Stimulated activated CD4-positive, alpha-beta T cell treated with anti-CD3 and anti-CD28 coated beads, Interleukin-15, amount 100 ng/mL, for 48 hours (primary cell): ENCODE data around the gene PPT1.

Experiments used
- DNase-seq, 2 donors: peaks; one replicate each; pipeline ENCODE4 v3.0.0-alpha.2; 2020; ENCODE audit warnings: low read depth in 2 of 2

The PPT1 gene

GRCh38 chr1:40030528-40031135 lies 66.4 kb downstream of the PPT1 start:
- DNase-seq = no peak

GRCh38 chr1:40029608-40030007 lies 67.4 kb downstream of the PPT1 start:
- DNase-seq = no peak

DNA sequence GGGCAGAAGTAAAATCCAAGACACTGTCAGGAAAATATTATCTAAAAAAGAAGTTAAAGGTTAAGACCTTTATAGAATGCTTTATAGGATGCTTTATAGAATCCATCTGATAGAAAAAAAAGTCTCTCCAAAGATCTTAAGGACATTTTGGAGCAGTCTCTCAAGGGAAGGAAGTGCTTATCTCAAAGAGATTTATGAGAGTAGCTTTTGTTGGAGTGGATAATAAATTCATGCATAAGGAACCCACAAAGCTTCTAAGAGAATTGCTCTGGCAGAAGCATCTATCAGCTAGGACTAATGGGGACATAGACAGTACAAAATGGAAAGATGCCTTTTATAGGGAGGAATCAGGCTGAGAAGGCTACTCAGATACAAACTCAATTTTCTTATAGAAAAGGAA lies 69.4 kb downstream of the PPT1 start:
- DNase-seq = no peak

DNA sequence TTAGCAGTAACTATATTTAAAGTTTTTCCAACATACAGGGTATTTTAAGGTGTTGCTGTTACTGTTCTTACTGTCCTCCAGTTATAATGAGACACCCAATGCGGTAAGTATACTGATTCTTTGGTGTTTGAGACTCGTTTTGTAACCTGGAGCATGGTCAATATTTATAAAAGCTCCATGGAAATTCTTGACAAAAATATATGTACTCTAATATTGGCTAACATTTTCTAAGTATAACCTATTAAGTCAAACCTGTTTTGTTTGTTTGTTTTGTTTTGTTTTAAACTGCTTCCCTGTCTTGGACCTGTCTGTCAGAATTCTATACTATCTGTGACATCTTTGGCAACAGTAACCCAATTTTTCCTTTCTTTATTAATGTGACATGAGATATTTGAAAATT lies 72.4 kb downstream of the PPT1 start:
- no peak for DNase-seq

DNA sequence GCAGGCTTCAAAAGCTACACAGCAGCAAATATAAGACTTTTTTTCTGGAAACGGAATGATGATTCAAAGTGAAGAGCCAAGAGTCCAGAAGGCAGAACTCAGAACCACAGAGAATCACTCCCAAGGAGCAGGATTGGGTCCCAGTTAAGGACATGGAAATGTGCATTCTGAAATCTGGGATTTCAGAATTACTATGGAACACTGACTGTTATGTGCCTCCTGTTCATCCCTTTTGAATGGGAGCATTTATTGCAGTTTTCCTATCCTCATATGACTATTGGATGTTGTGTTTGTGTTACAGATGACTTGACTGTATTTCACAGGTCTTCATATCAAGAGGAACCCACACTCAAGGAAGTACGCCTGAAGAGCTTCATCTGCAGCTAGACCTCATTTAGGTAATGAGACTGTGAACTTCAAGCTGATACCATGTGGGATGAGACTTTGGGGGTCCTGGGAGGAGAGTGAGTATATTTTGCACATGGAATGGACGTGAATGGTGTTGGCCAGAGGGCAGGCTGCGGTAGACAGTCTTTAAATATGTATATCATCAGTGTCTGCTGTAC lies 73.6 kb downstream of the PPT1 start:
- DNase-seq = no peak
